Measurements from ENCODE around the gene CDO1.
"Not testable (repeated sequence)": the region's sequence is repeated elsewhere in the genome, so short reads cannot be mapped to it uniquely, and the experiment has no call there.

The CDO1 gene

DNA sequence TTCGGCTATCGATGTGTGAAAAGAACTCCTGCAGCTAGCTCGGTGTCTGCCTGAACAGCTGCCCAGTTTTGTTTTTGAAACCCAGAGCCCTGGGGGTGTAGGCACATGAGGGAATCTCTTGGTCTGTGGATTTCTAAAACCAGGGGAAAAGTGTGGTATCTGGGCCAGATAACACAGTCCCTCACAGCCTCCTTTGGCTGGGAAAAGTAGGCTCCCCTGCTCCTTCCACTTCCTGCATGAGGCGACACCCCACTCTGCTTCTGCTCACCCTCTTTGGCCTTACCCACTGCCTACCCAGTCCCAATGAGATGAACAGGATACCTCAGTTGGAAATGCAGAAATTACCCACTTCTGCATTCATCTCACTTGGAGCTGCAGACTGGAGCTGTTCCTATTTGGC is 9.5 kb upstream of the CDO1 start:
- no peak for DNase-seq

DNA sequence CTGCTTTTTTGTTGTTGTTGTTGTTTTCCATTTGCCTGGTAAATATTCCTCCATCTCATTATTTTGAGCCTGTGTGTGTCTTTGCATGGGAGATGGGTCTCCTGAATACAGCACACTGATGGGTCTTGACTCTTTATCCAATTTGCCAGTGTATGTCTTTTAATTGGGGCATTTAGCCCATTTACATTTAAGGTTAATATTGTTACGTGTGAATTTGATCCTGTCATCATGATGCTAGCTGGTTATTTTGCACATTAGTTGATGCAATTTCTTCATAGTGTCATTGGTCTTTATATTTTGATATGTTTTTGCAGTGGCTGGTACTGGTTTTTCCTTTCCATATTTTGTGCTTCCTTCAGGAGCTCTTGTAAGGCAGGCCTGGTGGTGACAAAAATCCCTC is 8.5 kb upstream of the CDO1 start:
- not testable (repeated sequence) for DNase-seq

DNA sequence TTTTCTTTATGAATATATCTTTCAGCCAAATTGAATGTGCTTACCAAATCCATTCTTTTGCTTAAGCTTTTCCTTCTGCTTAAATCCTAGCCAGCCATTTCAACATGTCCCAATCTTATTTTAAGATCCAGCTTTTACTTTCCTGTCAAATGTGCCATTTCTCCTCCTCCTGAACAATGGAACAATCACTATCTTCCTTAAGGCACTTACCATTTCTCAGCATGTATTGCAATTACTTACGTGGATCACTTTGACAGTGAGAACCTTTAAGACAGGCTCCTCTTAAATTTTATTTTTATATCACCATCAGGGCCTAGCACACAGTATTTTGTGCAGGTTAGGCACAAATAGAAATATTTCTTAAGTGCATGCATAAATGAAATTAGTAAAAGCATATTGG is 4.4 kb upstream of the CDO1 start:
- DNase-seq, result no peak

- no peak for DNase-seq
Observed at GRCh38 chr5:115818821-115819220, 2.4 kb upstream of the CDO1 start.

- no peak for DNase-seq
Observed at GRCh38 chr5:115817386-115817785, 927 bp upstream of the CDO1 start.

- DNase-seq, result no peak
Observed at GRCh38 chr5:115815693-115816225, 700 bp downstream of the CDO1 start.

GRCh38 chr5:115815006-115815692 is 1.3 kb downstream of the CDO1 start:
- DNase-seq, result peak; percentile 7

GRCh38 chr5:115813719-115814118 is 2.7 kb downstream of the CDO1 start:
- DNase-seq, result peak; percentile 15

DNA sequence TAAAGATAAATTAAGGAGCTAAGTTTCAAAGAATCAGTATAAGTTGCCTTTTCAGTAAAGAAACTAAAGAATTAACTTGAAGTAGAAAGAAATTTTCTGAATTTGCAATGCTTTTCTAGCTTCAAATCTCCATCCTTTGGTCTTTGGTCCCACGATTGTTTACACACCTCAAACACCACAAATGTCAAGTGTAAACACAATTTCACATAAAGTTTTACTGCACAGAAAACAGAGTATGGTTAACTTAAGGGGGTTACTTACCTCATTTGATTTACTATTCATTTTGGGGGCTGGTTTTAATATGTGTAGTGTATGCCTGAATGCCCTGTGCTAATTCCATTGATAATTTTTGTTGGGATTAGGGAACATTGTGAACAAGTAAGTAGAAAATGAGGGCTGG is 4.1 kb downstream of the CDO1 start:
- DNase-seq, result no peak

- DNase-seq, result no peak
Observed at GRCh38 chr5:115811406-115811805, 5.1 kb downstream of the CDO1 start.

GRCh38 chr5:115810761-115811160 is 5.7 kb downstream of the CDO1 start:
- DNase-seq, result no peak

DNA sequence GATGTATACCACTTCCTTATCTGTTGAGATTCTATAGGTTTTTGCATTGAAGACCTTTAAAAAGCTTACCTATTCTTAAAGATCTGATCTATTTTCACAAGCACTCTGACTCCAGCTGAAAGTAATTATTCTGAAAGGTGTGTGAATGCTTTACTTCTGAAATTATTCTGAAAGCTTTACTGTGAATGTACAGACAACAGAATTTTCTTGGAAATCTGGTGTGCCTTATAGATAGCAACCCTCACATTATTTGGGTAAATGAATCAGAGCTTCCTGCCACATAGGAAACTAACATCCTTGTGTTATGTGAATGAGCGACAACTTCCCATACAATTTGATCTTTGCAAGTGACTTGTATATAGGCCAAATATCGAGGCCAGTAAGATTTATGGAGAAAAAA is 6.5 kb downstream of the CDO1 start:
- DNase-seq, result no peak

DNA sequence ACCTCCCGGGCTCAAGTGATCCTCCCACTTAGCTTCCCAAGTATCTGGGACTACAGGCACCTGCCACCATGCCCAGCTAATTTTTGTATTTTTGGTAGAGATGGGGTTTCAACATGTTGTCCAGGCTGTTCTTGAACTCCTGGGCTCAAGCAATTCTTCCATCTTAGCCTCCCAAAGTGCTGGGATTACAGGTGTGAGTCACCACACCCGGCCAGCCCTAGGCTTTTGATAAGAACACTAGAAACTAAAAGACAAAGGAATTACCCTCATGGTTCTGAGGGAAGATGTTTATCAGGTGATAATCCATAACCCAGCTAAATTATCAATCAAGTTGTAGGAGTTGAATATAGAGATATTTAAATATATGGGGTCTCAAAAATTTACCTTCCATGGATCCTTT is 8.4 kb downstream of the CDO1 start:
- not testable (repeated sequence) for DNase-seq

GRCh38 chr5:115807654-115808052 is 8.8 kb downstream of the CDO1 start:
- DNase-seq, result no peak

DNA sequence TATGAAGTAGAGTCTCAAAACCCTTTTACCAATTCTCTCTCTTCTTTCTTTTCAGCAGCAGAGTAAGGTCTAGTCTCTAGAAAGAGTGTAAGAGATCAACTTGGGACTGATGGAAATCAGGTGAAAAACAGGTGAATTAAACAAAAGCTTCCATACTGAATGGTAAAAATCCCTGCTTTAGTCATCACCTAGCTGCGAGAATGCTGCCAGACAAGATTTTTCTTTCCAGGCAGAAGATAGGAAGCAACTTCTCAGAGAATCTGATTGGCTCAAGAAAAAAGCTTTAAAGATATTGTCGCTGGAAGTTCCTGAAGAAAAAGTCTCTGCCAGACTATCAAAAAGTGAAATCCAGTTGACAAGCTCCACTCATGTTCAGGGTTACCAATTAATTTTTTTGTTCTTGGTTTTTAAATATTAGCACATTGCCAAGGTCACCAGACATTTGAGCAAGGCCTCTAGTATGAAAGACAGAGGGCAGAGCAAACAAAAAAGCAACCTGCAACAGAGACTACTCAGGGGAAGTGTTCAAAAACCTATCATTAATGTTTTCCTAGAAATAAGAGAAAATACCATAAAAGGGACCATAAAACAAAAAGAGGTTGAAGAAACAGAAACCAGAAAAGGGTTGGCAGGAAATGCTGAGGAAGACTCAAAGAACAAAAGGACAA is 9.3 kb downstream of the CDO1 start:
- no peak for DNase-seq

- no peak for DNase-seq
Observed at GRCh38 chr5:115801984-115802383, 14.5 kb downstream of the CDO1 start.

GRCh38 chr5:115801152-115801551 is 15.3 kb downstream of the CDO1 start:
- DNase-seq, result no peak

DNA sequence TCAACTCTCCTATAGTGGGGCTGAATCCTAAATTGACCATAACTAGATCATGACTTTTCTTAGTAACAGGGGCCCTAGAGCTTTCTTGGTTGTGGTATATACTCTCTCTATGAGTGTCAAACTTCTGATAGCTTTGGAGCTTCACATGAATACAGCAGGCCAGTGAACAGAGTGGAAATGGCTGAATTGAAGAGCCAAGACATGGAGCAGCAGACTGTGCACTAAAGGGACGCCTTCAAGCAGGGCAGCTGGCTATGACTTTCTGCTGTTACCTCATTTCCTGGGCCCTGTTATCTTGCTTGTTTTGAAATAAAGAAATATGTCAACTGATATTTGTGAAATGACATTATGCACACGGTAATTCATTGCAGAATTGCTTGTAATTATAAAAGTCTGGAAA is 16.4 kb downstream of the CDO1 start:
- DNase-seq, result no peak

- DNase-seq, result no peak
Observed at GRCh38 chr5:115798252-115798651, 18.2 kb downstream of the CDO1 start.

DNA sequence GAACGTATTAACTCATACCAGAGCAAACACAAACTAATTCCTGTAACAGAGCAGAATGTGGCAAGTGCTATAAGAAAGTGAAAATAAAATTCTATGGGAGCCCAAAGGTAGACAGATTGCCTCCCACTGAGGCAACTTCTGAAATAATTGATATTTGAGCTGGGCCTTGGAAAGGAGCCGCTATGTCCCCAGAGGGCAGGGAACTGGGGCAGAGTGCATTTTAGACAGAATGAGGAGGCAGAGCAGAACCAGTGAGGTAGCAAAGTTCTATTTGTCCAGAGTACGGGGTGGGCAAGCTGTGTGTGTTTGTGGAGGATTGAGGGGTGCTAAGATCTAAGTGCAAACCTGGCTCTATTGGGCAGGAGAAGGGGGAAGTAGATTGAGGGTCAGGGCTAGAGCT is 19.8 kb downstream of the CDO1 start:
- DNase-seq, result no peak

DNA sequence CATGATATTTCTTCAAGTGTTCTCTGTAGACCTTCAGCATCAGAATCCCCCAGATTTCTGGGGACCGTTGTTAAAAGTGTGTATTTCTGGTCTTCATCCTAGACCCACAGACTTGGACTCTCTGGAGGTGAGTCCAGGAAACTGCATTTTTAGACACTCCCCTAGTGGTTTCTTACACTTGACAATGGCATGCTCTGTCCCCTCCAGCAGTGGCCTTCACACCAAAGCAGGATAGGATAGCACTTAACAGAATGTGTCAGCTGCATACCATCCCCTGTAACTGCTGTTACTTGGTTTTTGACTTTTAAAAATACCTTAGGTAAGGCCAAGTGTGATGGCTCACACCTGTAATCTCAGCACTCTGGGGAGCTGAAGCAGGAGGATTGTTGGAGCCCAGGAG is 20.8 kb downstream of the CDO1 start:
- DNase-seq, result no peak

DNA sequence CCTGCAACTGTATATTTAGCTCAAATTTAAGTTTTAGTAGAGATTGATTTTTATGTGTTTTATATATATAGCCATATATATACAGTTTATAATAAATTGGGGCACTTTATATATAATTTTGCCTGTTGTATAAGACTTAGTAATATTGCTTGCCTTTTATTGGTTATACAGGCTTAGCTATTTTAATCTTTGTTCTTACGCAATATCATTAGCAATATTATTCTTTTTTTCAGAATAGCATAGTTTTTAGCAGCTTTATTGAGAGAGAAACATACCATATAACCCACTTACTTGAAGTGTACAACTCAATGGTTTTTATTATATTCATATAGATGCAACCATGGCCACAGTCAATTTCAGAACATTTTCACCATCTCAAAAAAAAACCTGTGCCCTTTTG is 28.0 kb downstream of the CDO1 start:
- no peak for DNase-seq

DNA sequence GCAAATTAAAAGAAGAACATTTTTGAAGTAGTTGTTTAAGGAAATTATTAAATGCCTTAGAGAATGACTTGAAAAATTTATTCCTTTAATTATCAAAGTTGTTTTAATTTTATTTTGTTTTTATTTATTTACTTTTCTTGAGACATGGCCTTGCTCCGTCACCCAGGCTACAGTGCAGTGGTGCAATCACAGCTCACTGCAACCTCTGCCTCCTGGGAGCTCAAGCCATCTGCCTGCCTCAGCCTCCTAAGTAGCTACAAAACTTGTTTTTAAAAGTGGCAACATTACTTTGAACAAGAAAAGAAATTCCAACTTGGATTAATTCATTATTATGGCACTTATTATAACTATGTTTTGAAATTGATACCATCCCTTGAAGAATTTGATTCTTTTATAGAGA is 29.0 kb downstream of the CDO1 start:
- DNase-seq, result no peak

DNA sequence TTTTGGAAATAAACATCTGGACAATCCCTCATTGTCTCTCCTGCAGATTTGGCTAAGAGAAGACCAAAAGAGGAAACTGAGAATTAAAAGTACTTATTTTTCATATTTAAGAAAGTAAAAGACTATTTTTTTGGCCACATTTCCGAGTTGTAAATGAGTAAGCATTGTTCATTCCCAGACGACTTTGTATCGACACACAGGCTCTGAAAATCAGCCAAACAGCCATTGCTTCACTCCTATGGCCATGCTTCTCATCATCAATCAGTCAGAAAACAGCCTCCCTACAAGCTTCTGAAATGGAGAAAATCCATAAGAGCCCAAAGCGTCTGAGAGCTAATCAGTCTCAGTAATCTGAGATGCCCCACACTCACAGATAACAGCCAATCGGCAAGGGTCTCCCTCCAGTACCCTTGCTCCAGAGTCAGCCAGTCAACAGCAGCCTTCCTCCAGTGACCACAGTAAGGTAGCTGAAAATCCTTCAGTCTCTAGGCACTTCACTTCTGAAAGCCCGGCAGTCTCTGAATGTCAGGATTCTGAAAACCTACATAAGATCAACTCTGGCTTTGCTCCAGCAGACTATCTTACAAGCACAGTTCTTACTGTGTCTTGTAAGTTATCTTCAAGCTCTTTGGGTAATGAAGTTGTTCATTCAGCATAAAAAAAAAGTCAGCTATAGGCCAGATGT is 30.9 kb downstream of the CDO1 start:
- no peak for DNase-seq
